Esophagus (tissue), 2 donors: Measurements from ENCODE around the gene ACAP1. TPM values are rescaled to one million over a fixed set of nuclear protein-coding genes. Genes with fewer than 3 reads are reported as not detected.
"Not testable (repeated sequence)": the region's sequence is repeated elsewhere in the genome, so short reads cannot be mapped to it uniquely, and the experiment has no call there.

Experiments used
- H3K27ac ChIP-seq, 2 donors: one replicate each; pipeline ENCODE4 v1.5.1; 2013; ENCODE audit warnings: low read depth in 2 of 2, mild to moderate bottlenecking in 2 of 2, inconsistent platforms in 1 of 2, low read length in 1 of 2, moderate library complexity in 1 of 2
- H3K27me3 ChIP-seq, 2 donors: one replicate each; pipeline ENCODE4 v1.6.1; 2013; ENCODE audit warnings: low read length in 2 of 2, control low read depth in 1 of 2, mild to moderate bottlenecking in 1 of 2; ENCODE audit not compliant: insufficient read depth in 2 of 2, control insufficient read depth in 1 of 2
- H3K36me3 ChIP-seq, 2 donors: one replicate each; pipeline ENCODE4 v1.6.1; 2013; ENCODE audit warnings: low read length in 1 of 2; ENCODE audit not compliant: control insufficient read depth in 2 of 2, insufficient read depth in 2 of 2
- H3K4me1 ChIP-seq, 2 donors: one replicate each; pipeline ENCODE4 v1.6.1; 2013; ENCODE audit warnings: low read length in 1 of 2; ENCODE audit not compliant: control insufficient read depth in 2 of 2, insufficient read depth in 2 of 2
- H3K4me3 ChIP-seq, 2 donors: one replicate each; pipeline ENCODE4 v1.5.1; 2013; ENCODE audit warnings: low read length in 2 of 2, mild to moderate bottlenecking in 2 of 2, low read depth in 1 of 2, moderate library complexity in 1 of 2
- H3K9me3 ChIP-seq, 2 donors: one replicate each; pipeline ENCODE4 v1.6.1; 2013; ENCODE audit warnings: mild to moderate bottlenecking in 2 of 2, low read depth in 1 of 2, low read length in 1 of 2, moderate library complexity in 1 of 2; ENCODE audit not compliant: control insufficient read depth in 2 of 2, insufficient read depth in 1 of 2
- WGBS, 2 donors: extraction: QIAGEN DNeasy Blood & Tissue Kit; methylation state at CpG; one replicate each; pipeline ENCODE4 v1.1.7; 2013; 5-methylcytosine and 5-hydroxymethylcytosine counted together
- polyA plus RNA-seq, 2 donors: library from polyadenylated mRNA; stranded (reverse); fragments of 200-250 nt; gene quantifications; one replicate each; pipeline ENCODE4 v1.2.3, GENCODE V29; 2013
- donor health status: healthy with polysubstance abuse.
- donor health status: Bipolar disorder and iron deficiency.

The ACAP1 gene
- polyA plus RNA-seq, 2 donors = 5.3 to 9.7 TPM

DNA sequence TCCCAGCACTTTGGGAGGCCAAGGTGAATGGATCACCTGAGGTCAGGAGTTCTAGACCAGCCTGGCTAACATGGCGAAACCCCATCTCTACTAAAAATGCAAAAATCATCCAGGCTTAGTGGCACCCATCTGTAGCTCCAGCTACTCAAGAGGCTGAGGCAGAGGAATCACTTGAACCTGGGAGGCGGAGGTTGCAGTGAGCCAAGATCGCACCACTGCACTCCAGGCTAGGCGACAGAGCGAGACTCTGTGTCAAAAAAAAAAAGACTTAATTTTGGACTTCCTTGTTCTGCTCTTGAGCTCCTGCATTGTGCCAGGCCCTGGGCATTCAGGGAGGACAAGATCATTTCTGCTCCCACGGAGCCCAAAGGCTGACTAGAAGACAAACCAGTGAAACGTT is 1.3 kb downstream of the ACAP1 start:
- not testable (repeated sequence) for H3K27me3 ChIP-seq, H3K27ac ChIP-seq
- peak overlapping the region in 1 of 2 donors; percentile 24 for H3K4me3 ChIP-seq

DNA sequence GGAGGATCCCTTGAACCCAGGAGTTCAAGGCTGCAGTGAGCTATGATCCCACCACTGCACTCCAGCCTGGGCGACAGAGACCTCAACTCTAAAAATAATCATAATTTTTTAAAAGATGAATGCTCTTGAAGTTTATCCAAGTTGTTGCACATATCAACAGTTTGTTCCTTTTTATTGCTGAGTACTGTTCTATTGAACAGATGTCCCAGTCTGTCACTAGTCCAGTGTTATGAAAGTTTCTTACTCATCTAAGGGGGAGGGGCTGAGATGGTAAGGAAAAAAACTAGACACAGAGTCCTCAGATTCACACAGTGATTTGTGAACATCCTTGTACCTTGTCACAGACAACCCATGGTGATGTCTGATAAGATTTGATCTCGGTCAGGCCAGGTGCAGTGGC is 3.9 kb downstream of the ACAP1 start:
- Histone ChIP-seq H3K27ac (no peak overlapping the region), H3K4me3 (no peak overlapping the region), H3K9me3 (no peaks in the 10 kb centered on the region), H3K27me3 (no peaks in the 10 kb centered on the region), H3K36me3 (no peaks in the 10 kb centered on the region), H3K4me1 (no peaks in the 10 kb centered on the region)
- 71 to 85% methylated on average over 2 of the region's 2 CpGs for WGBS, 2 donors

More for the DNA sequence above, 1.3 kb downstream of the ACAP1 start:
- not testable (repeated sequence) for H3K9me3 ChIP-seq, H3K4me1 ChIP-seq, H3K36me3 ChIP-seq
- WGBS, 2 donors = 72% methylated on average over 7 of the region's 7 CpGs

DNA sequence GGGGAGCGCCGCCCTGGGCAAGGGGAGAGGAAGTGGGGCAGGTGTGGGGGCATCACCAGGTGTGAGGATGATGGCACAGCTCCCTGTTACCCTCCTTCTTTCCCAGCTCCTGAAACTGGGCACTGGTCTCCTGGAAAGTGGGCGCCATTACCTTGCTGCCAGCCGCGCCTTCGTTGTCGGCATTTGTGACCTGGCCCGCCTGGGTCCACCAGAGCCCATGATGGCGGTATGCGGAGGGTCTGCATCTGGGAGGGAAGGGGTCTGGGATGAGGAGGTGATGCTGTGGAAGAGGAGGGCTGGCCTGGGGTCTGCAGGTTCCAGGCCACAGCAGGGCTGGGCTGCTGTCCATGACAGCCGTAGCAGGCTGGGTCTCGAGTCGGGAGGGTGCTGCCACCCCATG is 5.5 kb downstream of the ACAP1 start:
- 91 to 92% methylated on average over 13 of the region's 13 CpGs for WGBS, 2 donors
- Histone ChIP-seq H3K4me3 (no peak overlapping the region), H3K9me3 (no peaks in the 10 kb centered on the region), H3K4me1 (no peaks in the 10 kb centered on the region), H3K27ac (no peak overlapping the region), H3K27me3 (no peaks in the 10 kb centered on the region), H3K36me3 (no peaks in the 10 kb centered on the region)

DNA sequence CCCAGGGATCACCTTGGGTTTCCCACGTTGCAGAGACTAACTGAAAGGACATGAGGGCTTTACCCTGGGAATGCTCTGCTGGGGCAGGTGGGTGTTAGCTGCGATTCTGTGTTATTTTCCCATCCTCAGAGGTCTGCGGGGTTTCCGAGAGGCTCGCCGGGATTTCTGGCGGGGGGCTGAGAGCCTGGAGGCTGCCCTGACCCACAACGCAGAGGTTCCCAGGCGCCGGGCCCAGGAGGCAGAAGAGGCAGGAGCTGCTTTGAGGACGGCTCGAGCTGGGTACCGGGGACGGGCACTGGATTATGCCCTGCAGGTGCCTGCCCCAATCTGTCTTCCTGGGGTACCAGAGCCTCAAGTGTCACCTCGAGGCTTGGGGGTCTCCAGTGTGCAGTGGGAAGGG is 6.9 kb downstream of the ACAP1 start:
- Histone ChIP-seq H3K4me3 (no peak overlapping the region), H3K27ac (no peak overlapping the region), H3K27me3 (no peaks in the 10 kb centered on the region), H3K4me1 (no peaks in the 10 kb centered on the region), H3K36me3 (peaks cover 0 to 5% of the 10 kb centered on the region in 2 donors), H3K9me3 (no peaks in the 10 kb centered on the region)
- WGBS, 2 donors = 68% methylated on average over 15 of the region's 15 CpGs

DNA sequence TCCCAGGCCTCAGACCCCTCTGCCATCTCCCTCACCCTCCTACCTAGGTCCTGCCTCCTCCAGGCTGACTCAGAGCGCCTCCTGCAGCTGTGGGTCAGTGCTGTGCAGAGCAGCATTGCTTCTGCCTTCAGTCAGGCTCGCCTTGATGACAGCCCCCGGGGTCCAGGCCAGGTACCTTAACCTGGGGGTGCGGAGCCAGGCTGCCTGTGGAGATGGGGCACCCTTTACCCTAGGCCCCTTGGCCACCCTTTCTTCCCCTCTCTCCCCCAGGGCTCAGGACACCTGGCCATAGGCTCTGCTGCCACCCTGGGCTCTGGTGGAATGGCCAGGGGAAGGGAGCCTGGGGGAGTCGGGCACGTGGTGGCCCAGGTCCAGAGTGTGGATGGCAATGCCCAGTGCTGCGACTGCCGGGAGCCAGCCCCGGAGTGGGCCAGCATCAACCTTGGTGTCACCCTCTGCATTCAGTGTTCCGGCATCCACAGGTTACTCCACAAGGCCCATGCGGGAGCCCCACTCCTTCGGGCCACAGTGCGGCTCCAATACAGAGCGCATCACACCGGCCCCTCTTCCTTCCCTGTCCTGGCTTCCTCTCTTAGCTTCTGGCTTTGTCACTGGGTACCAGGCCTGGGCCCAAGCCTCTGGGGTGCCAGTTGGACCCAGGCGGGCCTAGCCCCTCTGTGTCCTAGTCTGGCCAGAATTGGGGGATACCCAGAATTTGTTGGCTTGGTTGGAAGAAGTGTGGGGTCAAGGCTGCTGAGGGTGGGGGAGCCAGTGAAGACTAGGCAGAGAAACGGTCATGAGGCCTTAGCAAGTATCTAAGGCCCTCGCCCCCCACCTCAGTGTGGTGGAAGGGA is 10.7 kb downstream of the ACAP1 start:
- H3K36me3 ChIP-seq = peaks cover 0 to 5% of the 10 kb centered on the region in 2 donors
- H3K9me3 ChIP-seq = no peaks in the 10 kb centered on the region
- no peak overlapping the region for H3K4me3 ChIP-seq
- H3K27ac ChIP-seq = no peak overlapping the region
- no peaks in the 10 kb centered on the region for H3K27me3 ChIP-seq
- WGBS, 2 donors = 68 to 79% methylated on average over 18 of the region's 18 CpGs
- H3K4me1 ChIP-seq = peaks cover 0 to 5% of the 10 kb centered on the region in 2 donors

DNA sequence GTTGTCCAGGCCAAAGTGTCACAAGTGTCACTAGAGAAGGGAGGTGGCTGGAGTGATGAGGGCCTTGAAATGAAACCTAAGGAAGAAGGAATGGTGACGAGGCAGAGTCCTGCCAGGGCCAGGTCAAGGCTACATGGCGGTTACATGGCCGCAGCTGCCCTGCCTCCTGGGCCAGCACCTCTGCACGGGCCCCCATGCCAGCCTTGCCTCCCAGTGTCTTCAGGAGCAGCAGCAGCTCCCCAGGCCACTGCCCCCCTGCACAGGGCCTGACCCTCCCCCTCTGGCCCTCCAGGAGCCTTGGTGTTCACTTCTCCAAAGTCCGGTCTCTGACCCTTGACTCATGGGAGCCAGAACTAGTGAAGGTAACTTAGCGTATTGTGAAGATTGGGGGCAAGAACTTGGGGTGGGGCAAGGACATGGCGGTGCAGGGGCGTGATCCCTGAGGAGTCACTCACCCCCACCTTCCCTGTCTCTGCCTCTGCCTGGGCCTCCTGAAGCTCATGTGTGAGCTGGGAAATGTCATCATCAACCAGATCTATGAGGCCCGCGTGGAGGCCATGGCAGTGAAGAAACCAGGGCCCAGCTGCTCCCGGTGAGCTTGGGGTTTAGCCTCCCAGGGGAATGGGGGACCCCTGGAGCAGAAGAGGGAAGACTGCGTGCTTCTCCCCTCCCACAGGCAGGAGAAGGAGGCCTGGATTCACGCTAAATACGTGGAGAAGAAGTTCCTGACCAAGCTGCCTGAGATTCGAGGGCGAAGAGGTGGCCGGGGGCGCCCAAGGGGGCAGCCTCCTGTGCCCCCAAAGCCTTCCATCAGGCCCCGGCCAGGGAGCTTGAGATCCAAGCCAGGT is 11.5 kb downstream of the ACAP1 start:
- WGBS, 2 donors = 69 to 70% methylated on average over 19 of the region's 19 CpGs
- H3K4me3 ChIP-seq = no peak overlapping the region
- peaks cover 2 to 6% of the 10 kb centered on the region in 2 donors for H3K4me1 ChIP-seq
- H3K9me3 ChIP-seq = no peaks in the 10 kb centered on the region
- H3K36me3 ChIP-seq = peaks cover 0 to 5% of the 10 kb centered on the region in 2 donors
- H3K27ac ChIP-seq = no peak overlapping the region
- H3K27me3 ChIP-seq = no peaks in the 10 kb centered on the region

DNA sequence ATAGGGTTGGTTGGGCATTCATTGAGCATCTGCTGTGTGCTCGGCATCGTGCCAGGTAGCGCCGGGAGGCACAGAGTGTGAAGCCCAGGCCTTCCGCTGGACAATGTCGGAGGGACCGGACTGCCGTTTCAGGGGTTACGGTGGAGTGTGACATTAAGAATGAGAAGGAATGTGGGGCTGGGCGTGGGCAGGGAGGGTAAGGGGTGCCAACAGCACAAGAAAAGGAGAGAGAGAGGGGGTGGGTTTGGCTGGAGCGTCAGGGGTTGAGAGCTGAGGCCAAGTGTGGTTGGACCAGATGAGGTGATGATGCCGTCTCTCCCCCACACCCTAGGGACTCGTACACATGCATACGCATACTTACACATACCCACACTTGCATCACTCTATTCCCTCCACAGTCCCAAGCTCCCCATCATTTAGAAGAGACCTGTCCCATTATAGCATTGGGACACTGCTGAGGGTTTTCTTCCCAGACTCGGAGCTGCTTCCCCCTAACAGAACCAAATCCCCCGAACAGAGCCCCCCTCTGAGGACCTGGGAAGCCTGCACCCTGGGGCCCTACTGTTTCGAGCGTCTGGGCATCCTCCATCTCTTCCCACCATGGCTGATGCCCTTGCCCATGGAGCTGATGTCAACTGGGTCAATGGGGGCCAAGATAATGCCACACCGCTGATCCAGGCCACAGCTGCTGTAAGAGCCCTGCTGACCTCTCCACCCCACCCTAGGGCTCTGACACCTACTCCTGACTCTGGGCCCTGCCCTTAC is 12.3 kb downstream of the ACAP1 start:
- Histone ChIP-seq H3K4me3 (no peak overlapping the region), H3K4me1 (peaks cover 10 to 11% of the 10 kb centered on the region in 2 donors), H3K27ac (no peak overlapping the region), H3K27me3 (no peaks in the 10 kb centered on the region), H3K9me3 (no peaks in the 10 kb centered on the region), H3K36me3 (peaks cover 0 to 5% of the 10 kb centered on the region in 2 donors)
- WGBS, 2 donors = 65 to 72% methylated on average over 17 to 19 of the region's 19 CpGs

DNA sequence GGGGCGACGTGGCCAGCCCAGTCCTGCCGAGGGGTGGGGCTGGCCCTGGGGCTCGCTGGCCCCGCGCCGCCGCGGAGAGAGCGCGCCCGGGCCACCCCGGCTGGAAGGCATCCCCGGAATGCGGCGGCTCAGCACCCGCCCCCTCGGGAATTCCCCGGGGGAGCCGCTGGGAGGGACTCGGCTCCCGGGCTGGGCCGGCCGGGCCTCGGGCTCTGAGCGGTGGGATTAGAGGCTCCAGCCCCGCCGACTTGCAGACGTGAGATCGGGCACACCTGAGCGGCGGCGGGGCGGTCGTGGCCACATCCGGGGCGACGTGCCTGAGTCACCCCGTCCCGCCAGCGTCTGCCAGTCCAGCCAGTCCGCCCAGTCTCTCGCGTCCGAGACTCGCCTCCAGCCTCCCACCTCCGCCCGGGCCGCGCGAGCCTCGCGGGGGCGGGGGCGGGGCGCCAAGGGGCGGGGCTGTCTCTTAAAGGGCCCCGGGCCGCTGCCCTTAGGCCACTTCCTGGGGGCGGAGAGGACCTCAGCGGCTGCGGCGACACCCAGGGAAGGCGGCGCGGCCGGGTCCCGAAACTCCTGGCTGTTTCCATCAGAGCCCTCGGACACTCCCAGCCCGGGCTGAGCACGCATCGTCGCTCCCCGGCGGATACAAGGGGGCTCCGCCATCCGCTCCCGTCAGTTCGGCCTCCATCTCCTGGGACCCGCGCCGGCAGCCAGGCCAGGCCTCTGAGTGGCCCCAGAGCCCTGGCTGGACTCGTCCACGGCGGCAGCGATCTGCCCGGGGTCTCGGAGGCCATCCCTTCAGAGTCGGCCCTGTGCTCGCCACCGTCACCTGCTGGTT is 15.6 kb downstream of the ACAP1 start, which contains the start of gene KCTD11:
TSS of gene KCTD11 (plus strand) at position 498 of the 838 bp plus-strand sequence.
- Histone ChIP-seq H3K4me3 (peak within 1 kb of the TSS; percentile 79), H3K9me3 (no peaks in the 10 kb centered on the region), H3K36me3 (peaks cover 0 to 8% of the 10 kb centered on the region in 2 donors), H3K27ac (peak within 1 kb of the TSS; percentile 93 to 99), H3K4me1 (peaks cover 11 to 26% of the 10 kb centered on the region in 2 donors), H3K27me3 (no peaks in the 10 kb centered on the region)
- WGBS, 2 donors = 1% methylated on average over 74 to 91 of the region's 91 CpGs
